ENCODE measurements around the gene DROSHA.

DNA sequence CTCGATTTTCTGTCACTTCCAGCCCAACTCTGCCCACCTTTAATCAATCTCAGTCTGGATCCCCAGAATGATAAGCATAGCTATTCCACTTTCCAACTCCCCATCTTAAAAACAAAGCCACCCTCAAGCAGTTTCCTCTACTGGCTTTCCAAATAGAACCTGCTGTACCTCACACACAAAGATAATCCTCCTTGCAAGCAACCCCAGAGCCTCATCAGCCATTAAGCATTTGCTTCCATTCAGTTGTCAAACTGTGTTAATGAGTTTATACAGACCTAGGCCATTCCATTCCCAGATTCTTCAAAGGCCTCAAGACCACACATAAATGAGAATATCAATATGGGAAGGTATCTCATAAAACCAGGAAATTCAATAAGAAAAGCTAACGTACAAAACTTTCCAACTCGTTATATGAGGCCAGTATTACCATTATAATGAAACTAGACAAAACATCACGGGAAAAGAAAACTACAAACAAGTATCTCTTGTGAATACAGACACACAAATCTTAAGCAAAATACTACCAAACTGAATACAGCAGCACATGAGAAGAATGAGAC, 86.8 kb downstream of the DROSHA start:
- TF ChIP-seq, protein P1, sequence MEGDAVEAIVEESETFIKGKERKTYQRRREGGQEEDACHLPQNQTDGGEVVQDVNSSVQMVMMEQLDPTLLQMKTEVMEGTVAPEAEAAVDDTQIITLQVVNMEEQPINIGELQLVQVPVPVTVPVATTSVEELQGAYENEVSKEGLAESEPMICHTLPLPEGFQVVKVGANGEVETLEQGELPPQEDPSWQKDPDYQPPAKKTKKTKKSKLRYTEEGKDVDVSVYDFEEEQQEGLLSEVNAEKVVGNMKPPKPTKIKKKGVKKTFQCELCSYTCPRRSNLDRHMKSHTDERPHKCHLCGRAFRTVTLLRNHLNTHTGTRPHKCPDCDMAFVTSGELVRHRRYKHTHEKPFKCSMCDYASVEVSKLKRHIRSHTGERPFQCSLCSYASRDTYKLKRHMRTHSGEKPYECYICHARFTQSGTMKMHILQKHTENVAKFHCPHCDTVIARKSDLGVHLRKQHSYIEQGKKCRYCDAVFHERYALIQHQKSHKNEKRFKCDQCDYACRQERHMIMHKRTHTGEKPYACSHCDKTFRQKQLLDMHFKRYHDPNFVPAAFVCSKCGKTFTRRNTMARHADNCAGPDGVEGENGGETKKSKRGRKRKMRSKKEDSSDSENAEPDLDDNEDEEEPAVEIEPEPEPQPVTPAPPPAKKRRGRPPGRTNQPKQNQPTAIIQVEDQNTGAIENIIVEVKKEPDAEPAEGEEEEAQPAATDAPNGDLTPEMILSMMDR (IDR thresholded peaks at IDR 0.05), result no peak
- TF ChIP-seq POLR2A (IDR thresholded peaks at IDR 0.05), result no peak
